ENCODE data around the gene PPP1R27.

- TF ChIP-seq CTCF (IDR thresholded peaks at IDR 0.05) (no peak), POLR2A (IDR thresholded peaks at IDR 0.05) (no peak), EP300 (IDR thresholded peaks at IDR 0.05) (no peak)
These were observed 20.8 kb downstream of the PPP1R27 start for GRCh38 chr17:81813861-81814683.

Measured in ovary (tissue), 3 donors.